Fibroblast of lung (primary cell): Measurements from ENCODE around the gene DNASE1. TPM values are rescaled to one million over a fixed set of nuclear protein-coding genes. Genes with fewer than 3 reads are reported as not detected.

Experiments
- DNase-seq, 2 donors: peaks; one replicate each; pipeline versions ENCODE4 v3.0.0 to v3.0.0-alpha.2; 2010; ENCODE audit warnings: low read depth in 2 of 2
- H2AFZ ChIP-seq: 2 replicates; pipeline ENCODE4 v1.5.1; 2012; ENCODE audit warnings: low read length, control low read depth, inconsistent platforms
- H3K27ac ChIP-seq: 2 replicates; pipeline ENCODE4 v1.5.1; 2011; ENCODE audit warnings: low read length, control low read depth; ENCODE audit not compliant: insufficient read depth
- H3K27me3 ChIP-seq: 2 replicates; pipeline ENCODE4 v1.5.1; 2011; ENCODE audit warnings: mild to moderate bottlenecking, low read length; ENCODE audit not compliant: control insufficient read depth, insufficient read depth
- H3K36me3 ChIP-seq: 2 replicates; pipeline ENCODE4 v1.5.1; 2011; ENCODE audit warnings: low read length; ENCODE audit not compliant: control insufficient read depth, insufficient read depth
- H3K4me1 ChIP-seq: 2 replicates; pipeline ENCODE4 v1.5.1; 2011; ENCODE audit warnings: low read length; ENCODE audit not compliant: control insufficient read depth, insufficient read depth; ENCODE audit errors: extremely low read depth
- H3K4me2 ChIP-seq: 2 replicates; pipeline ENCODE4 v1.5.1; 2011; ENCODE audit warnings: low read length, control low read depth; ENCODE audit not compliant: insufficient read depth; ENCODE audit errors: extremely low read depth
- H3K4me3 ChIP-seq, 4 experiments: fragments of 200-600 bp in 1 of 4; sonication (generic) in 1 of 4; replicated peaks in 1 of 4; 2 replicates each; pipeline ENCODE4 v1.5.1; 2011 to 2016; ENCODE audit warnings: low read length in 4 of 4, low read depth in 3 of 4, mild to moderate bottlenecking in 3 of 4, control low read depth in 2 of 4, inconsistent platforms in 1 of 4, mixed read lengths in 1 of 4; ENCODE audit not compliant: insufficient read depth in 1 of 4; ENCODE audit errors: control extremely low read depth in 1 of 4
- H3K79me2 ChIP-seq: 2 replicates; pipeline ENCODE4 v1.5.1; 2012; ENCODE audit warnings: mild to moderate bottlenecking, low read length, inconsistent platforms; ENCODE audit not compliant: control insufficient read depth, insufficient read depth
- H3K9ac ChIP-seq: 2 replicates; pipeline ENCODE4 v1.5.1; 2011; ENCODE audit warnings: mild to moderate bottlenecking, low read length, control low read depth; ENCODE audit not compliant: insufficient read depth
- H3K9me3 ChIP-seq: 2 replicates; pipeline ENCODE4 v1.5.1; 2012; ENCODE audit warnings: low read depth, low read length; ENCODE audit not compliant: control insufficient read depth, insufficient read depth
- H4K20me1 ChIP-seq: 2 replicates; pipeline ENCODE4 v1.5.1; 2011; ENCODE audit warnings: low read length; ENCODE audit not compliant: control insufficient read depth, insufficient read depth; ENCODE audit errors: extremely low read depth
- EZH2 ChIP-seq: IDR thresholded peaks from 2 replicates; pipeline ENCODE4 v1.5.1; 2012; ENCODE audit warnings: low read length, control low read depth, mild to moderate bottlenecking; ENCODE audit errors: missing control alignments
- polyA plus RNA-seq, 2 donors: library from polyadenylated mRNA; depleted of rRNA in 1 of 2; stranded (reverse) in 1 of 2; unstranded in 1 of 2; fragments of >200 nt; gene quantifications; 2 replicates each; pipeline ENCODE4 v1.2.1, GENCODE V29; 2011 to 2012; ENCODE audit warnings: missing spikeins in 1 of 2
- total RNA-seq: library from RNA; depleted of rRNA; stranded (reverse); fragments of >200 nt; gene quantifications from 2 replicates; pipeline ENCODE4 v1.2.1, GENCODE V29; 2014
- TF ChIP-seq, protein P1 (sequence below), 2 donors: IDR thresholded peaks in 1 of 2; conservative IDR thresholded peaks in 1 of 2; 1 replicate in 1 of 2; 2 replicates in 1 of 2; pipeline ENCODE4 v1.5.1; 2011 to 2012; ENCODE audit warnings: low read length in 2 of 2, control low read depth in 1 of 2, inconsistent platforms in 1 of 2, low read depth in 1 of 2, mild to moderate bottlenecking in 1 of 2

DNASE1 gene
- total and polyA plus RNA-seq, 2 donors (not counting 1 experiment from before 2014, with no cell fraction given), result 2.9 to 29.1 TPM

GRCh38 chr16:3638916-3639644 lies 15.4 kb upstream of the DNASE1 start:
- H2AFZ ChIP-seq, result no peak overlapping the region
- no peak for DNase-seq
- H3K9ac ChIP-seq, result no peak overlapping the region
- H3K4me2 ChIP-seq, result no peak overlapping the region
- TF ChIP-seq EZH2, result no peak
- TF ChIP-seq, protein P1, sequence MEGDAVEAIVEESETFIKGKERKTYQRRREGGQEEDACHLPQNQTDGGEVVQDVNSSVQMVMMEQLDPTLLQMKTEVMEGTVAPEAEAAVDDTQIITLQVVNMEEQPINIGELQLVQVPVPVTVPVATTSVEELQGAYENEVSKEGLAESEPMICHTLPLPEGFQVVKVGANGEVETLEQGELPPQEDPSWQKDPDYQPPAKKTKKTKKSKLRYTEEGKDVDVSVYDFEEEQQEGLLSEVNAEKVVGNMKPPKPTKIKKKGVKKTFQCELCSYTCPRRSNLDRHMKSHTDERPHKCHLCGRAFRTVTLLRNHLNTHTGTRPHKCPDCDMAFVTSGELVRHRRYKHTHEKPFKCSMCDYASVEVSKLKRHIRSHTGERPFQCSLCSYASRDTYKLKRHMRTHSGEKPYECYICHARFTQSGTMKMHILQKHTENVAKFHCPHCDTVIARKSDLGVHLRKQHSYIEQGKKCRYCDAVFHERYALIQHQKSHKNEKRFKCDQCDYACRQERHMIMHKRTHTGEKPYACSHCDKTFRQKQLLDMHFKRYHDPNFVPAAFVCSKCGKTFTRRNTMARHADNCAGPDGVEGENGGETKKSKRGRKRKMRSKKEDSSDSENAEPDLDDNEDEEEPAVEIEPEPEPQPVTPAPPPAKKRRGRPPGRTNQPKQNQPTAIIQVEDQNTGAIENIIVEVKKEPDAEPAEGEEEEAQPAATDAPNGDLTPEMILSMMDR (conservative IDR thresholded peaks at IDR 0.05 in 1 of 2, IDR thresholded peaks at IDR 0.05 in 1 of 2; ENCODE audit: low read depth in 1 of 2, low read length in 2 of 2), result no peak
- no peaks in the 10 kb centered on the region for H3K9me3 ChIP-seq
- H4K20me1 ChIP-seq, result no peaks in the 10 kb centered on the region
- no peaks in the 10 kb centered on the region for H3K27me3 ChIP-seq
- peaks cover 5% of the 10 kb centered on the region for H3K36me3 ChIP-seq
- H3K4me1 ChIP-seq, result no peaks in the 10 kb centered on the region
- no peaks in the 10 kb centered on the region for H3K79me2 ChIP-seq
- H3K27ac ChIP-seq, result no peak overlapping the region
- no peak overlapping the region for H3K4me3 ChIP-seq

GRCh38 chr16:3640207-3640606 lies 14.3 kb upstream of the DNASE1 start:
- no peak for DNase-seq
- TF ChIP-seq, protein P1 (conservative IDR thresholded peaks at IDR 0.05 in 1 of 2, IDR thresholded peaks at IDR 0.05 in 1 of 2; ENCODE audit: low read depth in 1 of 2, low read length in 2 of 2), result no peak
- TF ChIP-seq EZH2, result no peak
- Histone ChIP-seq H3K27ac (no peak overlapping the region), H3K4me2 (no peak overlapping the region), H3K79me2 (no peaks in the 10 kb centered on the region), H3K4me3 (no peak overlapping the region), H2AFZ (no peak overlapping the region), H3K9me3 (no peaks in the 10 kb centered on the region), H3K4me1 (no peaks in the 10 kb centered on the region), H3K36me3 (peaks cover 5% of the 10 kb centered on the region), H3K9ac (no peak overlapping the region), H3K27me3 (no peaks in the 10 kb centered on the region), H4K20me1 (no peaks in the 10 kb centered on the region)

DNA sequence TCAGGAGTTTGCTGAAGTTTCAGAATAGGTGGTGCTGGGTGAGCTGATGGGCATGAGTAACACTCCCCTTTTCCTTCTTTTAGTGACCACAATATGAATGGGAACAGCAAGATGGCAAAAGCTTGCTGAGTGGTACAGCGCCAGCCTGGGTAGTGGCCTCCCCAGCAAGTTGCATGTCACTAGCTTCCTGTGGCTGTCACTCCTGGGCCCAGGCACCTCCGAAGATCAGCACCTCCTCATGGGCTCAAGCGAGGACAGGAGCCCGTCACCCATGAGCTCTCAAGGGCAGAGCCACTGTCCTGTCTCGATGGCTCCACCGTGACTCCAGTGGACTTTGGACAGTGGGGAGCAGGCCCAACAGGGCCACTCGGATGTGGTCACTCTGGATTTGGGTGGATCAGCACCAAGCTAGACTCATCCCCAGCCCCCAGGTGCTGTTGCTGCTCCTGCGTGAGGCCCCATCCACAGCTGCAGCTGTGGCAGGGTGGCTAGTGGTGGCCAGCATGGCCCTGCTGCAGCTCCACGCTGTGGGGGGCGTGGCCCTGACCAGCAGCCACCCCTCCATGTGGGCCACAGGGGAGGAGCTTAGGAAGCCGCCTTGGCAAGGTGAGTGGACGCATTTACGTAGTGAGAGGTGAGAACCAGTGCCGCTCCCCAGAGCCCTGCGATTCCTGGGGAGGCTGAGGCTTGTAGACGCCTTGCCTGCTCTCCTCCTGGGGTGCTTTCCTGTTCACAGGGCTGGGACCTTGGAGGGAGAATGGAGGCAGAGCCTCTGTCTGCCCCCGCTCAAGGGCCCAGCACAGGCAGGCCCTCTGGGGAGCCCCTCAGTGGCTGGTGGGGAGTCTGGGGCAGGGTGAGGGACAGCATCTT lies 13.6 kb upstream of the DNASE1 start:
- peaks cover 5% of the 10 kb centered on the region for H3K36me3 ChIP-seq
- no peak overlapping the region for H2AFZ ChIP-seq
- TF ChIP-seq, protein P1 (conservative IDR thresholded peaks at IDR 0.05 in 1 of 2, IDR thresholded peaks at IDR 0.05 in 1 of 2; ENCODE audit: low read depth in 1 of 2, low read length in 2 of 2), result no peak
- no peak for TF ChIP-seq EZH2
- no peaks in the 10 kb centered on the region for H4K20me1 ChIP-seq
- H3K4me1 ChIP-seq, result no peaks in the 10 kb centered on the region
- H3K4me2 ChIP-seq, result no peak overlapping the region
- no peak overlapping the region for H3K27ac ChIP-seq
- no peak for DNase-seq
- H3K9me3 ChIP-seq, result no peaks in the 10 kb centered on the region
- no peak overlapping the region for H3K4me3 ChIP-seq
- H3K9ac ChIP-seq, result no peak overlapping the region
- no peaks in the 10 kb centered on the region for H3K27me3 ChIP-seq
- no peaks in the 10 kb centered on the region for H3K79me2 ChIP-seq
